Stromal cell of bone marrow (primary cell): ENCODE results near the gene STK11IP.

Source experiments
- DNase-seq: peaks from one replicate; pipeline ENCODE4 v3.0.0-alpha.2; 2012; ENCODE audit warnings: low read depth

STK11IP gene

GRCh38 chr2:219619235-219619634 lies 21.6 kb downstream of the STK11IP start:
- DNase-seq = no peak

- DNase-seq = no peak
These were observed 22.9 kb downstream of the STK11IP start for GRCh38 chr2:219620546-219620945.

- no peak for DNase-seq
These were observed 24.3 kb downstream of the STK11IP start for GRCh38 chr2:219621935-219622334.

GRCh38 chr2:219622472-219622871 lies 24.8 kb downstream of the STK11IP start:
- DNase-seq = no peak

GRCh38 chr2:219624565-219624964 lies 26.9 kb downstream of the STK11IP start:
- no peak for DNase-seq

- DNase-seq = no peak
These were observed 27.5 kb downstream of the STK11IP start for GRCh38 chr2:219625179-219625578.

- no peak for DNase-seq
These were observed 28.9 kb downstream of the STK11IP start for GRCh38 chr2:219626540-219626939.

- DNase-seq = no peak
These were observed 29.7 kb downstream of the STK11IP start, which contains the start of gene SLC4A3 for GRCh38 chr2:219627103-219628100. Gene SLC4A3, plus strand, starts transcription at chr2:219627630. Its CDS starts 363 bp downstream, at chr2:219627993.

- DNase-seq = no peak
These were observed 30.8 kb downstream of the STK11IP start for GRCh38 chr2:219628235-219628985.

- no peak for DNase-seq
These were observed 31.6 kb downstream of the STK11IP start for GRCh38 chr2:219628986-219629901.

- no peak for DNase-seq
These were observed 32.5 kb downstream of the STK11IP start for GRCh38 chr2:219629976-219630695.

- DNase-seq = no peak
These were observed 33.2 kb downstream of the STK11IP start for GRCh38 chr2:219630770-219631405.

GRCh38 chr2:219631406-219631891 lies 33.8 kb downstream of the STK11IP start:
- DNase-seq = no peak

- no peak for DNase-seq
These were observed 34.5 kb downstream of the STK11IP start for GRCh38 chr2:219631904-219632759.

- no peak for DNase-seq
These were observed 35.1 kb downstream of the STK11IP start for GRCh38 chr2:219632760-219633105.

- DNase-seq = no peak
These were observed 35.8 kb downstream of the STK11IP start for GRCh38 chr2:219633276-219634065.

- DNase-seq = no peak
These were observed 36.7 kb downstream of the STK11IP start for GRCh38 chr2:219634171-219634940.
